Choroid plexus epithelial cell (primary cell): Measurements from ENCODE around the gene COL13A1.

Experiments
- DNase-seq: peaks from one replicate; pipeline ENCODE4 v3.0.0-alpha.2; 2010; ENCODE audit warnings: low read depth
- H3K4me3 ChIP-seq: 2 replicates; pipeline ENCODE4 v1.5.1; 2011; ENCODE audit warnings: low read depth, mild to moderate bottlenecking, control low read depth, low read length, moderate library complexity
- TF ChIP-seq, protein P1 (sequence below): conservative IDR thresholded peaks from 2 replicates; pipeline ENCODE4 v1.5.1; 2011; ENCODE audit warnings: low read depth, mild to moderate bottlenecking, control low read depth, inconsistent platforms, low read length, moderate library complexity

The COL13A1 gene

DNA sequence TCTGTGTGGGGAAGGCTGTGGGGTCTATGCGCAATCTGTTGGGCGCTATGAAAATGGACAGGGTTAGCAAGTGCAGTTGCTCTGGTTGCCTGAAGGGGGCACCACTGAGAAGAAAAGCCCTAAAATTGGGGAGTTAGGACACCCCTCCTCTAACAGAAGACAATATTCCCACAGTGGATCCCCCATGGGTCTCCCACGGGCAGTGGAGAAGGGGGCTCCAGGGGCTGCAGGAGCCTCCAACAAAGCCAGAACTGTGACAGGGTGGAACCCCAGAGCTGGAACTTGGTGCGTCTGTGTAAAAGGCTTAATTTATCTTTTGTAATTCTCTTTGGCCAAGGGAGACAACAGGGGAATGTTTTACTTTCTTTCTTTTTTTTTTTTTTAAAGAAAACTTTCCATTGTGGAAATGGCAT is 12.5 kb upstream of the COL13A1 start:
- DNase-seq = no peak
- no peak overlapping the region for H3K4me3 ChIP-seq
- TF ChIP-seq, protein P1, sequence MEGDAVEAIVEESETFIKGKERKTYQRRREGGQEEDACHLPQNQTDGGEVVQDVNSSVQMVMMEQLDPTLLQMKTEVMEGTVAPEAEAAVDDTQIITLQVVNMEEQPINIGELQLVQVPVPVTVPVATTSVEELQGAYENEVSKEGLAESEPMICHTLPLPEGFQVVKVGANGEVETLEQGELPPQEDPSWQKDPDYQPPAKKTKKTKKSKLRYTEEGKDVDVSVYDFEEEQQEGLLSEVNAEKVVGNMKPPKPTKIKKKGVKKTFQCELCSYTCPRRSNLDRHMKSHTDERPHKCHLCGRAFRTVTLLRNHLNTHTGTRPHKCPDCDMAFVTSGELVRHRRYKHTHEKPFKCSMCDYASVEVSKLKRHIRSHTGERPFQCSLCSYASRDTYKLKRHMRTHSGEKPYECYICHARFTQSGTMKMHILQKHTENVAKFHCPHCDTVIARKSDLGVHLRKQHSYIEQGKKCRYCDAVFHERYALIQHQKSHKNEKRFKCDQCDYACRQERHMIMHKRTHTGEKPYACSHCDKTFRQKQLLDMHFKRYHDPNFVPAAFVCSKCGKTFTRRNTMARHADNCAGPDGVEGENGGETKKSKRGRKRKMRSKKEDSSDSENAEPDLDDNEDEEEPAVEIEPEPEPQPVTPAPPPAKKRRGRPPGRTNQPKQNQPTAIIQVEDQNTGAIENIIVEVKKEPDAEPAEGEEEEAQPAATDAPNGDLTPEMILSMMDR = peak; percentile 92

DNA sequence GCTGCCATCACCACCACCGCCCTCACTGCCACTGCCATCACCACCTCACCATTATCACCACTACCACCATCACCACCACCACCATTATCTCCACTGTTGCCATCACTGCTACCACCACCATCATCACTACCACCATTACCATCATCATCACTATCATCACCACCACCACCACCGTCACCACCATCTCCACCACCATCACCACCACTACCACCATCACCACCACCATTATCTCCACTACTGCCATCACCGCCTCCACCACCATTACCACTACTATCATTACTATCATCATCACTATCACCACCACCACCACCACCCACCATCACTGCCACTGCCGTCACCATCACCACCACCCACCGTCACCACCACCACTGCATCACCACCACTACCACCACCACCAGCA is 9.9 kb upstream of the COL13A1 start:
- DNase-seq = no peak
- no peak overlapping the region for H3K4me3 ChIP-seq
- TF ChIP-seq, protein P1 = no peak

DNA sequence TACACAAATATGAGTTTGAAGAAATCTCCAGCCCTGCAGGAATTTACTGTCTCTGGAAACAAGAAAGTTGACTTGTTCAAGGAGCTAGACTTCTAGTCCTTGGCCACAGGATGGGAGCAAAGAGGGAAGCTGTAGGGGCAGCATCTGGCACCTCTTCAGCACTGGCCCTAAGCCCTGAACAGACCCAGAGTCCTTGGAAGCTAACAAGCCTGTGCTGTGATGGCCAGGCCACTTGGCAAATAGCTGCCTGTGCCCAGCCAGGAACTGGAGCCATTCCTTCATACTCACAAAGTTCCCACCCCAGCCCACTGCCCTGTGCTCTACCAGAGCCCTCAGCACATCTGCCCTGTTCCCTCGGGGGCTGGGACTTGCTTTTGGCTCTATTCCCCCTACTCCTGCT is 9.4 kb upstream of the COL13A1 start:
- DNase-seq = no peak
- TF ChIP-seq, protein P1 = no peak
- no peak overlapping the region for H3K4me3 ChIP-seq

DNA sequence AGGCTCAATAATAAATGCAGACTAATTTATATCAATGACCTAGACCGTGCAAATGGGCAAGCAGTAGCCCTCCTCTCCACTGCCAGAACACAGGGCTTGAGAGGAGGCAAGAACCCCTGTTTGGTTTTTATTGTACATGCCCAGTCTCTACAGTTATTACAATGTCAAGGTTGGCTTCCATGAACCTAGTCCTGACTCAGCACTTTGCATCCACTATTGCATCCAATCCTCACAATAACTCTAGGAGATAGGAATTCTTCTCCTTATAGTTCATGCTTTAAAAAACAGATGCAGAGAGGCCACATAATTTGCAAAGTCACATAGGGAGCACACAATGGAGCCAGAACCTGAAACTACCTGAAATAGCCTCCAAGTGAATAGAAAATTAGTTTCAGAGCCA is 7.0 kb upstream of the COL13A1 start:
- no peak for DNase-seq
- TF ChIP-seq, protein P1 = no peak

DNA sequence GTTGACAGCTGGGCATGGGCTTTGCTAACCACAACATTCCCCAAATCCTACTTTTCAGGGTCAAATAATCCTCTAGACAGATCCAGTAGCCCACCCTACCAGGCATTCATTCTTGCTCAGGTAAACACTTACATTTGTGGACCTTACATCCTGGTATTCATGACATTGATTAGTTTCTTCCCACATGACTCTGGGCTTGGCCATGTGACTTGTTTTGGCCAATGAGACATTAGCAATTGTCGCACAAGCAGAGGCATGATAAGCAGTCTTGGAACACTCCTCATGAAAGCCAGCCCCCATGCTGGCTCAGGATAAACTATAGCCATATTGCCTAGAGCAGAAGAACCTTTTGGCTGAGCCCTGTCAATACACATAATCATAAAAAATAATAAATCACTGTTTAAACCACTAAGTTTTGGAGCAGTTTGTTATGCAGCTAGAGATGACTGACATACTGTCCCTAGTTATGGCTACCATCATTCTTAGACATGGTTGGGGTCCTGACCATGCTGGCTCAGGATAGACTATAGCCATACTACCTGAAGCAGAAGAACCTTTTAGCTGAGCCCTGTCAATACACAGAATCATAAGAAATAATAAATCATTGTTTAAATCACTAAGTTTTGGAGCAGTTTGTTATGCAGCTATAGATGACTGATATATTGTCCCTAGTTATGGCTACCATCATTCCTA is 6.3 kb upstream of the COL13A1 start:
- TF ChIP-seq, protein P1 = no peak
- DNase-seq = no peak
- no peak overlapping the region for H3K4me3 ChIP-seq

More for the DNA sequence above, 7.0 kb upstream of the COL13A1 start:
- no peak overlapping the region for H3K4me3 ChIP-seq

DNA sequence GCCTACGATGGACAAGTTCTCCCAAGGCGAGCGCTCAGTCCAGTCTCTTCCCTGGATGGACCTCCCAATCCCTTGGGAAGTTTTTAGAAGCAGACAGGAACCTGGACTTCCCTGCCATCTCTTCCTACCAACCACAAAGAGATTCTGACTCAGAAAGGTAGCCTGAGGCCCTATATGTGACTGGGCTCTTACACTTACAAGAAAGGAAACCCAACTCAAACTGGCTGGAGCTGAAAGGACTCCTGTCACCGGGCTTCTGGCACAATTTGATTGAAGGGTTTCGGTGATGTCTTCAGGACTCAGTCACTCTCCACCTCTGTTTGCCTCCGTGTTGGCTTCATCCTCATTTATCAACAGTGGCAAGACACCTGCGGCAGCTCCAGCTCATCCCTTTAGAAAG is 3.7 kb upstream of the COL13A1 start:
- TF ChIP-seq, protein P1 = no peak
- no peak overlapping the region for H3K4me3 ChIP-seq
- DNase-seq = no peak

DNA sequence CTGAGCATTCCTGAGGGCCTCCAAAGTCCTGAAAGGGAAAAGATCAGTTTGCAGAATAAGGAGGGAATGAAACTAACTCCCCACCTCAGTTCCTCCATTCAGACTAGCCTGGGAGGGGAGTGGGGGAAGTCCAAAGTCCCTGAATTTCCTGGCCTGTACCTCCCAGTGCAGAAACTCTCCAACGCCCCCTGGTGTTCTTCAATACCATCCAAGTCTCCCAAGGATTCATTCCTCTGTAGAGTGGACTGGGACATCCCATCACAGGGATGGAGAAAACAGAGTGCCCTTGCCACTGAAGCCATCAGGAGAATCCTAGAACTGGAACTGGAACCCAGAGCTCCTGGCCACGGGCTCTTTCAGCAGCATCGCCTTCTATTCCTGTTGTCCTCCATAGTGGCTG is 1.6 kb upstream of the COL13A1 start:
- peak; percentile 81 for DNase-seq
- TF ChIP-seq, protein P1 = peak; percentile 93
- no peak overlapping the region for H3K4me3 ChIP-seq
